Measurements from ENCODE around the gene BACH1.

Gene BACH1

GRCh38 chr21:29316029-29316742 is 17.5 kb downstream of the BACH1 start:
- DNase-seq = no peak

- DNase-seq = no peak
These were observed 18.1 kb downstream of the BACH1 start for GRCh38 chr21:29316806-29317205.

- no peak for DNase-seq
These were observed 19.6 kb downstream of the BACH1 start for GRCh38 chr21:29318354-29318753.

GRCh38 chr21:29320031-29320430 is 21.3 kb downstream of the BACH1 start:
- DNase-seq = no peak

GRCh38 chr21:29321217-29321616 is 22.5 kb downstream of the BACH1 start:
- no peak for DNase-seq

GRCh38 chr21:29321932-29322928 is 23.5 kb downstream of the BACH1 start:
- no peak for DNase-seq

- DNase-seq = no peak
These were observed 24.5 kb downstream of the BACH1 start for GRCh38 chr21:29323189-29323588.

GRCh38 chr21:29326914-29327554 is 28.3 kb downstream of the BACH1 start:
- no peak for DNase-seq

GRCh38 chr21:29329406-29329805 is 30.7 kb downstream of the BACH1 start:
- no peak for DNase-seq

- no peak for DNase-seq
These were observed 32.1 kb downstream of the BACH1 start for GRCh38 chr21:29330797-29331196.

GRCh38 chr21:29332461-29333362 is 34.0 kb downstream of the BACH1 start:
- no peak for DNase-seq

GRCh38 chr21:29333406-29333805 is 34.7 kb downstream of the BACH1 start:
- DNase-seq = no peak

- DNase-seq = no peak
These were observed 36.2 kb downstream of the BACH1 start for GRCh38 chr21:29334717-29335428.

- no peak for DNase-seq
These were observed 37.0 kb downstream of the BACH1 start for GRCh38 chr21:29335720-29336119.

GRCh38 chr21:29338256-29338655 is 39.5 kb downstream of the BACH1 start:
- DNase-seq = no peak

GRCh38 chr21:29340228-29340627 is 41.5 kb downstream of the BACH1 start:
- no peak for DNase-seq

- DNase-seq = no peak
These were observed 43.7 kb downstream of the BACH1 start for GRCh38 chr21:29342363-29342957.

- DNase-seq = no peak
These were observed 44.8 kb downstream of the BACH1 start for GRCh38 chr21:29343519-29343918.

GRCh38 chr21:29346281-29346680 is 47.6 kb downstream of the BACH1 start:
- no peak for DNase-seq

- DNase-seq = no peak
These were observed 48.0 kb downstream of the BACH1 start for GRCh38 chr21:29346771-29347170.

GRCh38 chr21:29347274-29347681 is 48.6 kb downstream of the BACH1 start:
- DNase-seq = no peak
